Duodenal mucosa (tissue), 2 donors: ENCODE results near the gene TENT4A.

Source experiments
- H3K27ac ChIP-seq: one replicate; pipeline ENCODE4 v1.7.0; 2013; ENCODE audit warnings: low read depth, low read length
- H3K27me3 ChIP-seq, 2 donors: one replicate each; pipeline ENCODE4 v1.7.0; 2013; ENCODE audit warnings: low read length in 2 of 2, control low read depth in 1 of 2; ENCODE audit not compliant: insufficient read depth in 2 of 2, control insufficient read depth in 1 of 2
- H3K36me3 ChIP-seq, 2 donors: one replicate each; pipeline ENCODE4 v1.7.0; 2013; ENCODE audit warnings: low read length in 2 of 2, control low read depth in 1 of 2; ENCODE audit not compliant: insufficient read depth in 2 of 2, control insufficient read depth in 1 of 2
- H3K4me1 ChIP-seq, 2 donors: one replicate each; pipeline ENCODE4 v1.7.0; 2013; ENCODE audit warnings: low read length in 2 of 2, control low read depth in 1 of 2; ENCODE audit not compliant: insufficient read depth in 2 of 2, control insufficient read depth in 1 of 2
- H3K4me3 ChIP-seq, 2 donors: one replicate each; pipeline ENCODE4 v1.7.0; 2013; ENCODE audit warnings: low read length in 2 of 2, low read depth in 1 of 2
- H3K9ac ChIP-seq, 2 donors: one replicate each; pipeline ENCODE4 v1.7.0; 2013; ENCODE audit warnings: low read length in 2 of 2, low read depth in 1 of 2
- H3K9me3 ChIP-seq, 2 donors: one replicate each; pipeline ENCODE4 v1.7.0; 2013; ENCODE audit warnings: low read length in 2 of 2, control low read depth in 1 of 2; ENCODE audit not compliant: control insufficient read depth in 1 of 2

TENT4A gene

DNA sequence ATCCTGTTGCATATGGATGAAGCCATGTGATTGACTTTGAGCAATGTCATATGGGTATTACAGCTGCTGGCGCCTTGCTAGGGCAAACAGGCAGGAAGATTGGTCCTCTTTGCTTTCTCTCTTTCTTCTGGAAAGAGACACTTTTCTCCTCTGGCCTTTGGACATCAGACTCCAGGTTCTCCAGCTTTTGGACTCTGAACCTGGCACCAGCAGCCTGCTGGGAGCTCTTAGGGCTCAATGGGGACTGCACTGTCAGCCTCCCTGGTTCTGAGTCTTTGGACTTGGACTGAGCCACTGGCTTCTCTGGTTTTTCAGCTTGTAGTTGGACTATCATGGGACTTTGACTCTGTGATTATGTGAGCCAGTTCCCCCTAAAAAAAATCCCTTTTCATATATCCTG is 34.8 kb upstream of the TENT4A start:
- no peaks in the 10 kb centered on the region for H3K36me3 ChIP-seq
- no peak overlapping the region for H3K27ac ChIP-seq
- H3K27me3 ChIP-seq, result no peaks in the 10 kb centered on the region
- no peak overlapping the region for H3K4me3 ChIP-seq
- no peak overlapping the region for H3K9ac ChIP-seq
- no peaks in the 10 kb centered on the region for H3K9me3 ChIP-seq
- H3K4me1 ChIP-seq, result no peaks in the 10 kb centered on the region

DNA sequence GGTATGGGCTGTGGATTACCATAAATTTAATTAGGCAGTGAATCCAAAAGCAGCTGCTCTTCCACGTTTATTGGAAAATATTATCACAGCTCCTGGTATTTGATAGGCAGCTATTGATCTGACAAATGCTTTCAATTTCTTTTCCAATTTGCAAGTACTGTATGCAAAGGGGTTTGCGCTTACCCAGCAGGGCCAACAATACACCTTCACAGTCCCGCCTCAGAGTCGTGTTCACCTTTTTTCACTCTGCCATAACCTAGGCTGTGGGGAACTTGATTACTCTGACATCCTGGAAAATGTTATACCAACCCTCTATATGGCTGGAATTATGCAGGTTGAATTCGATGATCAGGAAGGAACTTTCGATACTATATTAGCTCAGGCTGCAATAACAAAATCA is 32.3 kb upstream of the TENT4A start:
- no peaks in the 10 kb centered on the region for H3K36me3 ChIP-seq
- no peaks in the 10 kb centered on the region for H3K9me3 ChIP-seq
- H3K4me3 ChIP-seq, result no peak overlapping the region
- no peaks in the 10 kb centered on the region for H3K27me3 ChIP-seq
- no peak overlapping the region for H3K27ac ChIP-seq
- no peak overlapping the region for H3K9ac ChIP-seq
- no peaks in the 10 kb centered on the region for H3K4me1 ChIP-seq

DNA sequence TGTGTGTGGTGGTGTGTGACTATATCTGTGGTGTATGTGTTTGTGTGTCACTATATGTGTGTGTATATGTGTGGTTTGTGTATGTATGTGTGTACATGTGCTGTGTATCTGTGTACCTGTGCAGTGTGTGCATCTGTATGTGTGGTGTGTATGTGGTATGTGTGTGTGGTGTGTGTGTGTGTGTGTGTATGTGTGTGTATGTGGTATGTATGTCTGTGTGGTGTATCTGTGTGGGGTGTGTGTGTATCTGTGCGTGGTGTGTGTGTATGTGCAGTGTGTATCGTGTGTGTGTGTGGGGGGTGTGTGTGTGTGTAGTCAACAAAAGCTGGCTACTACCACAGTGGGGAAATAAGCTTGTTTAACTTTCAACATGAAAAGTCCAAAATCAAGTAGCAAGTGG is 31.6 kb upstream of the TENT4A start:
- Histone ChIP-seq H3K4me3 (no peak overlapping the region), H3K4me1 (no peaks in the 10 kb centered on the region), H3K27ac (no peak overlapping the region)

DNA sequence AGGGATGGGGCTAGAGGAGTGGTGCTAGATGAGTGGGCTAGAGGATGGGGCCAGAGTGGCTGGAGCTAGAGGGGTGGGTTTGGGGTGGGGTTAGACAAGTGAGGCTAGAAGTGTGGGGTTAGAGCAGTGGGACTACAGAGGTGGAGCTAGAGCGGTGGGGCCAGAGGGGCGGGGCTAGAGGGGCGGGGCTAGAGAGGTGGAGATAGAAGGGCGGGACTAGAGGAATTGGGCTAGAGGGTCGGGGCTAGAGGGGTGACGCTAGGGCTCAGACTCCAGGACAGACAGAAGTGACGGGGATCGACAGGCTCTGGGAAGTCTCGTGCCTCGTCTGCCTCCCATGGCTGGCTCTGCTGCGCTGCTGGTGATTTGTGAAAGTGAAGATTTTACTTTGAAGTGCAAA is 31.0 kb upstream of the TENT4A start:
- Histone ChIP-seq H3K27me3 (no peaks in the 10 kb centered on the region), H3K9me3 (no peaks in the 10 kb centered on the region), H3K9ac (no peak overlapping the region), H3K36me3 (no peaks in the 10 kb centered on the region), H3K27ac (no peak overlapping the region), H3K4me3 (no peak overlapping the region), H3K4me1 (no peaks in the 10 kb centered on the region)

More for the DNA sequence above, 31.6 kb upstream of the TENT4A start:
- no peak overlapping the region for H3K9ac ChIP-seq
- H3K9me3 ChIP-seq, result no peaks in the 10 kb centered on the region
- H3K36me3 ChIP-seq, result no peaks in the 10 kb centered on the region
- H3K27me3 ChIP-seq, result no peaks in the 10 kb centered on the region

DNA sequence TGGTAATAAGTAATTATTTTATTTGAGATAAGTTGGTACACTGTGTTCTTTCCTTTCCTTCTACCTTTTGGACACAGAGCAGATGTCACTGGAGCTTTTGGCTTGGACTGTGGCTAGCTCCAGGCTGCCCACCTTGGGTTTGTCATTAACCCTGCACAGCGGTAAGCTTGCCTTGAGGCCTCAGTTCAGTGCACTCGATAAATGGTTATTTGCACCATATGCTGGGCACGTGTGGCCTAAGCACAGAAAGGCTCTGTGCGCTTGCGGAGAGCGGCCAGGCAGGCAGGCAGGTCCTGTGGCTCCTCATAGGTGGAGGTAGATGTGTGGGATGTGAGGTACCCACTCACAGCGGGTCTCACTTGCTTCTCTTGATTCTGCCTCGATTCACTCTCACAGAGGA is 30.0 kb upstream of the TENT4A start:
- Histone ChIP-seq H3K4me1 (no peaks in the 10 kb centered on the region), H3K27me3 (no peaks in the 10 kb centered on the region), H3K4me3 (no peak overlapping the region), H3K9me3 (no peaks in the 10 kb centered on the region), H3K27ac (no peak overlapping the region), H3K36me3 (no peaks in the 10 kb centered on the region), H3K9ac (no peak overlapping the region)

DNA sequence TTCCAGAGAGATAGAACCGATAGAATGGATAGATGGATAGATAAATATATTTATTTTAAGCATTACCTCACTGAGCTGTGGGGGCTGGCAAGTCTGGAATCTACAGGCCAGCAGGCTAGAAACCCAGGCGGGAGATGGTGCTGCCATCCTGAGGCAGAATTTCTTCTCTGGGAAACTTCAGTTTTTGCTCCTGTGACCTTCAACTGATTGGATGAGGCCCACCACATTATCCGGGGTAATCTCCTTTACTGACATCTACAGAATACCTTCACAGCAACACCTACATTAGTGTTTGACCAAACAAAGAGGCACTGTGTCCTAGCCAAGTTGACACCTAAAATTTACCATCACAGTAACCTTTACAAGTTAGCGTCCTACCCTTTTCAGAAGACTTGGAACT is 29.2 kb upstream of the TENT4A start:
- Histone ChIP-seq H3K27ac (no peak overlapping the region), H3K9me3 (no peaks in the 10 kb centered on the region), H3K36me3 (no peaks in the 10 kb centered on the region)

DNA sequence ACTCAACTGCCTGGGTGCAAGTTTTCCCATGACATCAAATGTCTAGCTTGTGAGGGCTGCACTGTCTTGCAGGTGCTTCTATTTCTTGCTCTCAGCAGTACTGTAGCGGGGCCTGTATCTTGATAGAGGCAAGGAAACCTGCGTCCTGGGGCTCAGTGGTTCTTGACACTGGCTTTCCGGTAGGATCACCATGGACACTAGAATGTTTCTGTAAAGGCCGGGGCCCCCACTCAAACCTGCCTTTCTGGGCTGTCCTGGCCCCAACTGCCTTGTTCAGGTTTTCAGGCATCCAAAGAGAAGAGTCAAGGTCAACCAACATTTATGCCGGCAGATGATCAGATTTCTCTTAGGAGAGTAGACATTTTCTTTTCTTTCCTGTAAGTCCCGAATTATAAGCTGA is 26.7 kb upstream of the TENT4A start:
- H3K9me3 ChIP-seq, result no peaks in the 10 kb centered on the region
- H3K4me1 ChIP-seq, result no peaks in the 10 kb centered on the region
- H3K9ac ChIP-seq, result no peak overlapping the region
- no peak overlapping the region for H3K27ac ChIP-seq
- H3K36me3 ChIP-seq, result no peaks in the 10 kb centered on the region
- H3K4me3 ChIP-seq, result no peak overlapping the region
- no peaks in the 10 kb centered on the region for H3K27me3 ChIP-seq

More for the DNA sequence above, 29.2 kb upstream of the TENT4A start:
- Histone ChIP-seq H3K4me3 (no peak overlapping the region), H3K9ac (no peak overlapping the region), H3K4me1 (no peaks in the 10 kb centered on the region), H3K27me3 (no peaks in the 10 kb centered on the region)

DNA sequence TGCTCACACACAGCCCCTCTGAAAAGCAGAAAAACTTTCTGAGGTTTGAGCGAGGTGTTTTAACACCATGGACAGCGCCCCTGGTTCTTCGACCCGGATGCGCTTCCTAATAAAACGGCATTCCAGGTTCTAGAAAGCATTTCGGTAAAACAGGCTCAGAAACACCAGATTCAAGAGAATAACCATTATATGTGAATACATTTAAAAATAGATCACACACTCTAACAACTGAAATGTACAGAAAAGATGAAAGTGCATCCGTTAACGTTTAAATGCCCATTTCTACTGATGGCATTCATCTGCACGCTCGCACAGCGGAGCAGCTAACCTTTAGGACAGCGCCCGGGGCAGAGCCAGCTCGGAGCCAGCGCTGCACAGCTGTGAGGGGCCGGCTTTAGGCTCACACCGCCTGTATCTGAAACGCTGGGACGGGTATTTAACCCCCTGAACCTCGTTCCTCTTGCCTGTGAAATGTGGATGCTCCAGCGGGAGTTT is 26.3 kb upstream of the TENT4A start:
- Histone ChIP-seq H3K9ac (no peak overlapping the region), H3K27me3 (no peaks in the 10 kb centered on the region), H3K27ac (no peak overlapping the region), H3K4me3 (peak overlapping the region; percentile 43 to 54), H3K9me3 (no peaks in the 10 kb centered on the region), H3K4me1 (no peaks in the 10 kb centered on the region), H3K36me3 (no peaks in the 10 kb centered on the region)

DNA sequence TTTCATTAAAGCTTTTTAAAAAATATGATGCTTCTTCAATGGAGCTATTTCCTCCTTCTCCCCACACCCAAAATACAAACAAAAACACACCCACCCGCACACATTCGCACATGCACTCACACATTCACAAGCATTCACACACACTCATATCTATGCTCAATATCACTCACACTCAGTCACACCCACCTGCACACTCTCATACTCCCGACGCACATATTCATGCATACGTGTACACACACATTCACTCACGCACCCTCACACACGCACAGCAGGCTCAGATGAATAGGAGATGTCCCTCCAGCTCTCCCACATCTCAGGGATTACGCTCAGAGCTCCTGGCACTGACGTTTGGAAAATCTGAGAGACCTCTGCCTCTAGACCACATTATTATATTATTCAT is 25.7 kb upstream of the TENT4A start:
- H3K4me1 ChIP-seq, result no peaks in the 10 kb centered on the region
- no peaks in the 10 kb centered on the region for H3K27me3 ChIP-seq
- no peaks in the 10 kb centered on the region for H3K36me3 ChIP-seq
- H3K27ac ChIP-seq, result no peak overlapping the region
- H3K9ac ChIP-seq, result no peak overlapping the region
- no peak overlapping the region for H3K4me3 ChIP-seq
- H3K9me3 ChIP-seq, result no peaks in the 10 kb centered on the region

DNA sequence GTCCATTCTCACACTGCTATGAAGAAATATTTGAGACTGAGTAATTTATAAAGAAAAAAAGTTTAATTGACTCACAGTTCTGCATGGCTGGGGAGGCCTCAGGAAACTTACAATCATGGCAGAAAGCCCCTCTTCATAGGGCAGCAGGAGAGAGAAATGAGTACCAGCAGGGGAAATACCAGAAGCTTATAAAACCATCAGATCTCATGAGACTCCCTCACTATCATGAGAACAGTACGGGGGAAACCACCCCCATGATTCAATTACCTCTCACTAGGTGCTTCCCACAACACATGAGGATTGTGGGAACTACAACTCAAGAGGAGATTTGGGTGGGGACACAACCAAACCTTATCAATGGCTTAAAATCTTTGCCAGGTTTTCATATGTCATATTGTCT is 20.3 kb upstream of the TENT4A start:
- H3K4me3 ChIP-seq, result no peak overlapping the region

DNA sequence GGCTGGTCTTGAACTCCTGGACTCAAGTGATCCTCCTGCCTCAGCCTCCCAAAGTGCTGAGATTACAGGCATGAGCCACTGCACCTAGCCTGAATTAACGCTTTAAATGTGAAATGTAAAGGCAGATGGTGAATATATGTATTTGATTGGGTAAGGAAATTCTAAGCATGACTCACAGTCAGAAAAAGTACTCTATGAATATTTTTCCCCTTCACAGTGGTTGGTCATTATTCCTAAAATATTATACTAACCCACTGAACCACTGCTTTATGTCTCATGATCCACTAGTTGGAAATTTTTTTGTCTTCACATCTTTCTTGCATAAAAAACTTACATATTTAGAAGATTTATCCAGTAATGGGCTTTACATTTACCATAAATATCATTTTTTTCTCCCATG is 14.5 kb upstream of the TENT4A start:
- Histone ChIP-seq H3K27me3 (no peaks in the 10 kb centered on the region), H3K36me3 (no peaks in the 10 kb centered on the region), H3K4me3 (no peak overlapping the region), H3K9ac (no peak overlapping the region), H3K9me3 (no peaks in the 10 kb centered on the region), H3K4me1 (no peaks in the 10 kb centered on the region), H3K27ac (no peak overlapping the region)

More for the DNA sequence above, 20.3 kb upstream of the TENT4A start:
- no peak overlapping the region for H3K27ac ChIP-seq
- no peaks in the 10 kb centered on the region for H3K4me1 ChIP-seq
- H3K9me3 ChIP-seq, result no peaks in the 10 kb centered on the region
- no peaks in the 10 kb centered on the region for H3K27me3 ChIP-seq
- no peaks in the 10 kb centered on the region for H3K36me3 ChIP-seq
- H3K9ac ChIP-seq, result no peak overlapping the region
